Activated CD4-positive, alpha-beta T cell treated with anti-CD3 and anti-CD28 coated beads for 1 hour (primary cell): Measurements from ENCODE around the gene RPTOR.
"Not testable (repeated sequence)": the region's sequence is repeated elsewhere in the genome, so short reads cannot be mapped to it uniquely, and the experiment has no call there.

Experiments used
- DNase-seq: peaks from one replicate; pipeline ENCODE4 v3.0.0-alpha.2; 2020

The RPTOR gene

DNA sequence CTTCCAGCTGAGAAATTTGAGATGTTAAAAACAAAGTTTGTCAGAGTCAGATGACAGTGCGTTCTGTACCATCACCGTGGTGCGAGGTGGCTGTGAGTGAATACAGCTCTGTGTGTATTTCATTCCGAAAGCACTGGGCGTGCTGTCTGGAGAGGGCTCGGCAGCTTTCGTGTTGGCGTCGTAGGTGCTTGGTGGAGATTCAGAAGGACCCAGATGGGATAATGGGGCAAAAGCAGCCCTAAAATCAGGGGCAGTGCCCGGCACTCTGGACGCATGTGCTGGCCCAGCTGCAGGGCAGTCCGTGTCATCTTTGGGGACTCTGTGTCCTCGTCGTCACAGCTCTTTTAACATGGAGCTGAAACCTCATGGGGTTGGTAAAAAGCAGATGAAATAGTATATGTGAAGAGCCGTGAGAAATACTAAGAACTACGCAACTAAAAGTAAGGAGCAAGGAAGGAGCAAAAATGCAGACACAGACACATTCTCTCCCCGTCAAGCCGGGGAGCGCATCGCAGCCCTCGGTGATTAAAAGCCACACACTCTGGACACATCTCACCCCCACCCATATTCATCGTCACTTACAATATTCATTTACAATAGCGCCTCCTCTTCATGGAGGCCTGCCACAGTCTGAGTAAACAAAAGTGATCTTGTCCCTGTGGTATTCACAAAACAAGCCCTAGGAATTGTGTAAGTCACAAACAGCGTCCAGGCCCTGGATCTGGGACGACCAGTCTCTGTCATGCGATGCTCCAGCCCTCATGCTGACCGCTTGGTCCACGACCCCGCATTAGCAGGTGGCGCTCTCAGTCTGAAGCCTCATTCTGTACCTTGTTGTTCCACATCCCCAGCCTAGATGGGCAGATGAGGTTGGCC, 206.7 kb downstream of the RPTOR start:
- no peak for DNase-seq

DNA sequence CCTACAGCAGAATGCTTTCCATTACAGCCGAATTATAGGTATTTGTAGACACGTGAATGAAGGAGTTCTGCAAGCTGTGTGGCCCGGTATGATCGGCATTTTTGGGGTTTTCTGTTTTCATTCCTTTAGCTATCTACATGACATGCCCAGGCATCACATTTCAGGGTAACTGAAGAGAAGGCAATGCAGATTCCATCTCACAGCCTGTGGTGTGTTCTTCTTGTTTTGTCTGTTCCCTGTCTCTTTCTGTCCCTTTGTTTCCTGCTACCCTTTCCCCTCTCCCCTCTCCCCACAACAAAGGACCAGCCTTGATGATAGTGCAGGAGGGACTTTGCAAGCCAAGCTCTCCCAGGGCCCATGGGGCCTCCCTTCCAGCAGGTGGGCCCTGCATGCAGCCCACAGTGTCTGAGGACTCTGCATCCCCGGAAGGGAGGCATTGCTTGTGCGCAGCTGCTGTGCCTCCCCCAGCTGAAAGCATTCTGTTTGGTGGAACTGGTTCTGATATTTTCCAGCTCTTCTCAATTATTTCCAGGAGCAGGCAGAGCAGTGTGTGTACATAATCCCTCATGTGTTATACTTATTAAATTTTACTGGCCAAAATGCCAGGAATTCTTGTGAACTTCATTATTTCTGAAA, 207.4 kb downstream of the RPTOR start:
- DNase-seq: no peak

DNA sequence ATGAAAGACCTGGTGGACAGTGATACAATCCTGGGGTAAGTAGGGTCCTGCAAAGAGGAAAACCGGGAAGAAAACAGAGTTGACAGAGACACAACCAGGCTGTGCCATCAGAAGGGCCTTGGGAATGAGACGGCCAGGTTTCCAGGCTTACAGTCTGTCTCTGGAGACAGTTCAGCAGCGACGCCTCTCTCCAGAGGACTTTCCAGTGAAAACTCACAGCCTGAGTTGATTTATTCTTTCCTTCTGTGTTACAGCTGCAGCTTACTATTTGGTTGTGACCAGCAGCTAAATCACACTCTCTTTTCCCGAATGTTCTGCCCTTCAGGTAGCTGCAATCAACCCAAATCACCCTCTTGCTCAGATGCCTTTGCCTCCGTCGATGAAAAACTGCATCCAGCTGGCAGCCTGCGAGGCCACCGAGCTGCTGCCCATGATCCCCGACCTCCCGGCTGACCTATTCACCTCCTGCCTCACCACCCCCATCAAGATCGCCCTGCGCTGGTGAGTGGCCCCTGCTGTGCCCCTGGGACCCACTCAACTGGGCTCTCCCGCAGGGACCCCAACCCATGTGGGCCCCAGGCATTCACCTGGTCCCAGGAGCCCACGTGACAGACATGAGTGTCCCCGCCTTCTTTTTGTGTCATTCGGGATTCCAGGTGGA, 209.2 kb downstream of the RPTOR start:
- DNase-seq: no peak

GRCh38 chr17:80754846-80755245, 210.2 kb downstream of the RPTOR start:
- no peak for DNase-seq

- no peak for DNase-seq
Observed at GRCh38 chr17:80755650-80756405, 211.2 kb downstream of the RPTOR start.

DNA sequence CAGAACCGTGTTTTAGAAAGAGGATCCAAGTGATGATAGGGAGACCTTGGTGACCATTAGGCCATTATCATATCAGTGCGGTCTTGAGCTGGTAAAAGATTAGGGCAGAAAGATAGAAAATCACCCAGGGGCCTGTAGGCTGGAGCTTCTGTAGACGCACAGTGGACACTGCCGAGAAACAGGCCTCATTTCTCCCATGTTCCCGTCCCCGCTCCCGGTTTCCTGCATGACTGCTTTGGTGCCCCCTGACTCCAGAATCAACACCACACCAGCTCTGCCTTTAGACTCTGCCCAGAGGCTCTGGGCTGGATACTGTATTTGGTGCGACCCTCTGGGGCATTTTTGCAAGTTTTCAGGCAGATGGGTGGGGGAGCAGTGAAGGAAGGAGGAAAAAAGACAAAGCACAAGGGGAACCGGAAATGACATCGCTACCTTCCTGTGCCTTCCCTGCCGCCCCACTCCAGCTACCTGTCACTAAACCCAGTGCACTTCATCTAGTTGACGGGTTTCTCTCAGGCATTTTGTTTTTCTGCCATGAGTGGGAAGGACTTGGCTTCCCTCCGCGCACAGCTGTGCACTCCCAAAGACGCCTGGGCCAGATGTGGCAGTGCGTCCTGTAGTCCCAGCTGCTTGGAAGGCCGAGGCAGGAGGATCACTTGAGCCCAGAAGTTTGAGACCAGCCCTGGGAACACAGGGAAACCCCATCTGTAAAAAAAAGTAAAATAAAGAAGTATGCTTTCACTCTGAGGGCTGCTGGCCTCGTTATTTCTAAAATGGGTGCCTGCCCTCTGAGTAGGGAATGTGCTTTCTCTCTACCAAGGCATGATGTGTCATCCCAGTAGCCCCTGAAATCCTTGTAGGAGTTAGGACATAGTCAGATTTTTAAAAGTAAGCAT, 214.1 kb downstream of the RPTOR start:
- no peak for DNase-seq

DNA sequence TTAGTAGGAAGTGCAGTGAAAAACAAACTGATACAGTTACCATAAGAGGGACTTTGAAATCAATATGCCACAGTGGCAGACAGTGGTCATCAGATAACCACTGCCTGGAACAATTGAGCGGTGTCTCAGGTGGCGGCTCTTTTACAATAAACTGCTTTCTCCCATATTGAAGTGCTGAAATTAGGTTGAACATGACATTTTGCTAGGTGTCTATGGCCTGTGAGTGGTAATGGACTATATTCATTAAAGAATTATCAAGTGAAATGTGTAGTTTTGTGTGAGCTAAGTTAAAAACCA, 214.7 kb downstream of the RPTOR start:
- DNase-seq: no peak

DNA sequence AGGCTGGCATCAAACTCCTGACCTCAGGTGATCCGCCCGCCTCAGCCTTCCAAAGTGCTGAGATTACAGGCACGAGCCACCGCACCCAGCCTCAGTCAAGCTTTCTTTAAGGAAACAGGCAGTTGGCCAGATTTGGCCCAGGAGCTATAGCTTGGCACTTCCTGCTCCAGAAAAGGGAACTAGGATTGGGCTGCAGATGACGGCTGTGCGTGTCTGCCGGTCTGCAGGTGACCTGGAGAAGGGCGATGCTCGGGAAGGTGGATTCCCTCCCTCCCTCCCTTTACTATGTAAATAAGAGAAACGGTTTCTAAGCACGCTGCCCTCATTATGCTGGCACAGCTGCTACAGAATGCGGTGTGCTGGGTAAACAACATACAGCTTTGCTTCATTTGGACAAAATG, 215.9 kb downstream of the RPTOR start:
- DNase-seq: no peak

GRCh38 chr17:80761110-80761871, 216.7 kb downstream of the RPTOR start:
- DNase-seq: peak; percentile 70

GRCh38 chr17:80762076-80762475, 217.4 kb downstream of the RPTOR start:
- DNase-seq: no peak

- no peak for DNase-seq
Observed at GRCh38 chr17:80763293-80763867, 218.7 kb downstream of the RPTOR start.

- DNase-seq: not testable (repeated sequence)
Observed at GRCh38 chr17:80764627-80765145, 220.0 kb downstream of the RPTOR start.

GRCh38 chr17:80765241-80765961, 220.8 kb downstream of the RPTOR start:
- no peak for DNase-seq

DNA sequence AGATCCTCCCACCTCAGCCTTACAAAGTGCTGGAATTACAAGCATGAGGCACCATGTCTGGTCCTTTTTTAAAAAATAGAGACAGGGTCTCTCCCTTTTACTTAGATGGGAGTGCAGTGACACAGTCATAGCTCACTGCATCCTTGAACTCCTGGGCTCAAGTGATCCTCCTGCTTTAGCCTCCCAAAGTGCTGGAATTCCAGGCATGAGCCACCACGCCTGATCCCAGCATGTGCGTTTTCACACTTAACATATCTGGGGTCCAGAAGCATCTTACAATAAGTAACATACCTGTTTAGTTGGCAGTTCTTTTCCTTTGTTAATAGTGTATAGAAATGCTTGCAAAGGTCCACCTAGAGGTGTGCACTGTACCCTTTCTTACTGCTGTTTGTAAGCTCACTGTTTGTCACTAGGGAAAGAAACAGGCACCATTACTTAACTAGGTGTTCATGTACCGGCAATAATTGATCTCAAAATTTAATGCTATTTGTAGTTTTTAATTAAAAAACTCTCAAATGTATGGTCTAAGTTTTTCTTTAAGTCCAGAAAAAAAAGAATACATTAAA, 221.7 kb downstream of the RPTOR start:
- no peak for DNase-seq

GRCh38 chr17:80768389-80768788, 223.8 kb downstream of the RPTOR start:
- no peak for DNase-seq

DNA sequence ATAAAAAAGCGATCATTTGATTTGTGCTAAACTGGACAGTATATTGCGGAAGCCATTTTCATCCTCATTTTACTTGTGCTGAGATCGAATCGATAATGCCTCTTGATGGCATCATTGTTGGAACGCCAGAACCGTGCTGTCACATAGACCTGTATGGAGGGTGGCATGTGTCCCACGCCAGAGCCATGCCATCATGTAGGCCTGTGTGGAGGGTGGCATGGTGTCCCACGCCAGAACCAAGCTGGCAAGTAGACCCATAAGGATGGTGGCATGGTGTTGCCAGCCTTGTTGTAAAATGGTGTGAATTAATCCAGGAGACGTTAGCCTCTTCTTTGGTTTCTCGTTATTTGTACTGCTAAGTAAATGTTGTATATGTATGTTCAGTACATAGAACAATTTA, 224.3 kb downstream of the RPTOR start:
- no peak for DNase-seq

GRCh38 chr17:80769516-80769915, 224.9 kb downstream of the RPTOR start:
- no peak for DNase-seq

DNA sequence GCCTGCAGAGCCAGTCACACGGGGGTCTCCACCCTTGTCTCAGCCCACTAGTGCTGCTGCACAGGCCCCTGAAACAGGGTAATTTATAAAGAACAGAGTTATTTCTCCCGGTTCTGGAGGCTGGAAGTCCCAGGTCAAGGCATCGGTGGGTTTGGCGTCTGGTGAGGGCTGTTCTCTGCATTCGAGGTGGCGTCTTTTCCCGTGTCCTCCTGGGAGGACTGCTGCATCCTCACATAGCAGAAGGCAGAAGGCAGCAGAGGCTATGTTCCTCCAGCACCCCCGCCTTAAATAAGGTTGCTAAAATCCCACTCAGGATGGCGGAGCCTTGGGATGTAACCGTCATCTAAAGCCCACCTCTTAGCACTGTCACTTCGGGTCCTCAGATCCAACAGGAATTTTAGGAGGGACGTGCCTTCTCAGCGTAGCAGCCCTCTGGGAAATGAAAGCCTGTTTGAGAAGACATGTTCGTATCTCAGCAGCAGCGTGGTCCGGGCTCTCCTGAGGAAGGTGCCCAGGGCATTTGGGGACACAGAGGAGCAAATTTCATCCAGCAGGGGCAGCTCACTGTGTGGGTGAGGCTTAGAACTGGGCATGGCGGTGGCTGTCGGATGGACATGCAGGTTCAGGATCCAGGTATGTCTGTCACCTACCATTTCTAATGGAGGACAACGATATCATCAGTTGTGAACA, 225.4 kb downstream of the RPTOR start:
- DNase-seq: no peak
